ENCODE measurements around the gene FBXL19. TPM values are rescaled to one million over a fixed set of nuclear protein-coding genes. Genes with fewer than 3 reads are reported as not detected.

Gene FBXL19
- total and polyA plus RNA-seq, 2 of the 8 experiments (the other 6 are each of a cell fraction or from before 2014, with no cell fraction given): 47.2 to 72.2 TPM

GRCh38 chr16:30983898-30984610 lies 60.7 kb downstream of the FBXL19 start (continued):
- TF ChIP-seq CTBP2 (IDR thresholded peaks at IDR 0.05; ENCODE audit: borderline replicate concordance, insufficient read depth, insufficient read length, low read length): no peak
- TF ChIP-seq KDM4A (IDR thresholded peaks at IDR 0.05; ENCODE audit: low read depth, low read length, severe bottlenecking): no peak
- no peak for TF ChIP-seq POLR2AphosphoS5 (IDR thresholded peaks at IDR 0.05; ENCODE audit: low read depth, low read length)
